GM12878 (cell line): Measurements from ENCODE around the gene C1orf115. TPM values are rescaled to one million over a fixed set of nuclear protein-coding genes. Genes with fewer than 3 reads are reported as not detected.

Experiments used
- ATAC-seq: fragments of 200-7000 bp; cut with Tn5 transposase; 3 replicates; pipeline ENCODE4 v1.9.1; 2020; ENCODE audit warnings: mild to moderate bottlenecking, moderate library complexity
- BruUV-seq: library from RNA; stranded (reverse); fragments of 400-500 nt; replicated peaks from 2 replicates; lab custom pipeline; 2021; lab: Mats Ljungman, UMichigan
- CTCF ChIA-PET: fragments of 300-600 bp; sonication (Branson Sonifier 250); formaldehyde crosslinking; extraction: SDS; loops from one replicate; lab custom pipeline; 2021; ENCODE audit warnings: inconsistent platforms; lab: Yijun Ruan, JAX
- POLR2A ChIA-PET: fragments of 350-600 bp; formaldehyde crosslinking; extraction: SDS; loops from one replicate; lab custom pipeline; 2021; ENCODE audit warnings: inconsistent platforms; lab: Charles Lee
- RAD21 ChIA-PET: fragments of 300-600 bp; sonication (Branson Sonifier 250); formaldehyde crosslinking; loops from one replicate; lab custom pipeline; 2023; ENCODE audit warnings: antibody characterized with exemption; ENCODE audit not compliant: unreplicated experiment; lab: Charles Lee
- SMC1A ChIA-PET: fragments of 300-600 bp; sonication (Branson Sonifier 250); formaldehyde crosslinking; loops from one replicate; lab custom pipeline; 2023; ENCODE audit not compliant: unreplicated experiment, uncharacterized antibody; lab: Charles Lee
- DNase-seq: peaks from one replicate; pipeline ENCODE4 v3.0.0-alpha.2; 2011; ENCODE audit warnings: low read depth, low spot score
- FAIRE-seq: peaks from 3 replicates; lab custom pipeline; 2011; peaks lifted over from hg19 to GRCh38; lab: Jason Lieb, UNC
- H2AFZ ChIP-seq: 2 replicates; pipeline ENCODE4 v1.6.0; 2011; ENCODE audit warnings: low read depth, low read length, control low read depth; ENCODE audit not compliant: control insufficient read depth
- H3K27ac ChIP-seq: 2 replicates; pipeline ENCODE4 v1.5.1; 2011; ENCODE audit warnings: control low read depth; ENCODE audit not compliant: control insufficient read depth, insufficient read depth
- H3K27me3 ChIP-seq, 2 experiments: replicated peaks in 1 of 2; 2 replicates each; pipeline versions ENCODE4 v1.6.0 to v1.6.1; 2011; ENCODE audit warnings: low read length in 1 of 2; ENCODE audit not compliant: control insufficient read depth in 2 of 2, insufficient read depth in 2 of 2
- H3K36me3 ChIP-seq, 2 experiments: 2 replicates each; pipeline ENCODE4 v1.5.1; 2011; ENCODE audit warnings: low read length in 1 of 2; ENCODE audit not compliant: control insufficient read depth in 2 of 2, insufficient read depth in 2 of 2
- H3K4me1 ChIP-seq: 2 replicates; pipeline ENCODE4 v1.6.1; 2011; ENCODE audit warnings: mild to moderate bottlenecking, low read length, moderate library complexity, mixed read lengths; ENCODE audit not compliant: control insufficient read depth, insufficient read depth
- H3K4me2 ChIP-seq: 2 replicates; pipeline ENCODE4 v1.6.0; 2011; ENCODE audit warnings: control low read depth; ENCODE audit not compliant: control insufficient read depth, insufficient read depth
- H3K4me3 ChIP-seq: fragments of 200-600 bp; sonication (generic); 2 replicates; pipeline ENCODE4 v1.5.1; 2016
- H3K79me2 ChIP-seq: 2 replicates; pipeline ENCODE4 v1.6.0; 2011; ENCODE audit warnings: low read length; ENCODE audit not compliant: control insufficient read depth, insufficient read depth
- H3K9ac ChIP-seq: 2 replicates; pipeline ENCODE4 v1.8.0; 2011; ENCODE audit warnings: low read length, control low read depth, mixed read lengths; ENCODE audit not compliant: control insufficient read depth, insufficient read depth
- H3K9me3 ChIP-seq: replicated peaks from 3 replicates; pipeline ENCODE4 v1.5.1; 2011; ENCODE audit warnings: mild to moderate bottlenecking, low read length; ENCODE audit not compliant: control insufficient read depth, insufficient read depth
- H4K20me1 ChIP-seq: 2 replicates; pipeline ENCODE4 v1.6.0; 2011; ENCODE audit not compliant: control insufficient read depth, insufficient read depth
- BACH1 ChIP-seq: fragments of 450-650 bp; IDR thresholded peaks from 2 replicates; pipeline ENCODE4 v1.6.1; 2017; ENCODE audit warnings: mild to moderate bottlenecking, borderline replicate concordance
- FOXM1 ChIP-seq: IDR thresholded peaks from 2 replicates; pipeline ENCODE4 v1.6.1; 2012; ENCODE audit warnings: low read depth, mild to moderate bottlenecking, inconsistent platforms, low read length, moderate library complexity
- MYC ChIP-seq: IDR thresholded peaks from 2 replicates; pipeline ENCODE4 v1.6.1; 2011; ENCODE audit warnings: mild to moderate bottlenecking, low read length, moderate library complexity, inconsistent platforms; ENCODE audit not compliant: insufficient read depth, insufficient replicate concordance, insufficient read length, severe bottlenecking
- NFIC ChIP-seq: IDR thresholded peaks from 2 replicates; pipeline ENCODE4 v1.6.1; 2012; ENCODE audit warnings: low read depth, mild to moderate bottlenecking, inconsistent platforms, low read length, moderate library complexity
- POLR2AphosphoS2 ChIP-seq: IDR thresholded peaks from 2 replicates; pipeline ENCODE4 v1.6.1; 2011; ENCODE audit warnings: low read depth, mild to moderate bottlenecking, low read length, improper control_type of control experiment, moderate library complexity
- RAD21 ChIP-seq: IDR thresholded peaks from 2 replicates; pipeline ENCODE4 v1.6.1; 2011; ENCODE audit warnings: mild to moderate bottlenecking, low read depth, low read length, moderate library complexity; ENCODE audit not compliant: insufficient read depth
- RBBP5 ChIP-seq: fragments of 200-600 bp; sonication (generic); conservative IDR thresholded peaks from 2 replicates; pipeline ENCODE4 v1.6.1; 2016
- RFX5 ChIP-seq: IDR thresholded peaks from 2 replicates; pipeline ENCODE4 v1.6.1; 2011; ENCODE audit warnings: low read depth, low read length, improper control_type of control experiment
- RUNX3 ChIP-seq: IDR thresholded peaks from 2 replicates; pipeline ENCODE4 v1.6.1; 2012; ENCODE audit warnings: low read length, inconsistent platforms
- SIX5 ChIP-seq: IDR thresholded peaks from 2 replicates; pipeline ENCODE4 v1.6.1; 2011; ENCODE audit warnings: mild to moderate bottlenecking, low read depth, low read length, moderate library complexity; ENCODE audit not compliant: severe bottlenecking
- SREBF1 ChIP-seq: IDR thresholded peaks from 2 replicates; pipeline ENCODE4 v1.6.1; 2012; ENCODE audit warnings: mild to moderate bottlenecking, low read length
- SUZ12 ChIP-seq: fragments of 200-600 bp; sonication (generic); IDR thresholded peaks from one replicate; pipeline ENCODE4 v1.6.1; 2018; ENCODE audit warnings: antibody characterized with exemption, mild to moderate bottlenecking; ENCODE audit not compliant: unreplicated experiment
- TBL1XR1 ChIP-seq: IDR thresholded peaks from 2 replicates; pipeline ENCODE4 v1.6.1; 2012; ENCODE audit warnings: low read depth, low read length, improper control_type of control experiment
- TCF3 ChIP-seq: IDR thresholded peaks from 2 replicates; pipeline ENCODE4 v1.6.1; 2012; ENCODE audit warnings: low read depth, mild to moderate bottlenecking, low read length, borderline replicate concordance; ENCODE audit not compliant: insufficient read depth
- ZNF207 ChIP-seq: fragments of 450-650 bp; IDR thresholded peaks from 2 replicates; pipeline ENCODE4 v1.6.1; 2014; ENCODE audit warnings: antibody characterized with exemption, mild to moderate bottlenecking, borderline replicate concordance
- ZNF217 ChIP-seq: fragments of 450-650 bp; IDR thresholded peaks from 2 replicates; pipeline ENCODE4 v1.6.1; 2017; ENCODE audit warnings: antibody characterized with exemption, mild to moderate bottlenecking
- WGBS: methylation state at CpG from one replicate; pipeline ENCODE4 v1.1.6; 2016; ENCODE audit warnings: low lambda C conversion rate; ENCODE audit not compliant: insufficient replicate concordance, insufficient coverage; ENCODE audit errors: missing lambda C conversion rate; 5-methylcytosine and 5-hydroxymethylcytosine counted together
- in situ Hi-C: fragments of 300-500 bp; cut with MboI; formaldehyde crosslinking; loops from 9 replicates; pipeline ENCODE4 v1.14.3; 2018; ENCODE audit warnings: mixed read lengths
- intact Hi-C: fragments of 100-400 bp; cut with micrococcal nuclease; formaldehyde crosslinking; loops from one replicate; pipeline ENCODE4 v1.14.2; 2022; ENCODE audit not compliant: unreplicated experiment
- polyA plus RNA-seq, 11 experiments: library from polyadenylated mRNA; depleted of rRNA in 4 of 11; unstranded in 6 of 11; stranded (reverse) in 5 of 11; fragments of >200 nt; fragmentation: Nextera tagmentation in 4 of 11; fragmentation: Illumina TruSeq in 1 of 11; extraction: Ambion mirVana in 4 of 11; extraction: Trizol in 1 of 11; gene quantifications; 1 replicate in 1 of 11; 2 replicates in 10 of 11; pipeline versions ENCODE4 v1.2.1 to v1.2.3, GENCODE V29; 2011 to 2016; ENCODE audit warnings: inconsistent platforms in 2 of 11, missing spikeins in 2 of 11, low read depth in 1 of 11
- total RNA-seq, 4 experiments: library from RNA; depleted of rRNA in 3 of 4; stranded (reverse); fragments of >200 nt in 3 of 4; fragmentation: Illumina TruSeq in 1 of 4; extraction: Trizol in 1 of 4; gene quantifications; 2 replicates each; pipeline versions ENCODE4 v1.2.1 to v1.2.3, GENCODE V29; 2013 to 2021
- TF ChIP-seq, protein P1 (sequence below): IDR thresholded peaks from 2 replicates; pipeline ENCODE4 v1.6.1; 2012; ENCODE audit warnings: low read depth, low read length, improper control_type of control experiment
- TF ChIP-seq, protein P2 (sequence below): fragments of 450-650 bp; IDR thresholded peaks from 2 replicates; pipeline ENCODE4 v1.6.1; 2016; ENCODE audit warnings: mild to moderate bottlenecking
- TF ChIP-seq, protein P3 (sequence below): fragments of 450-650 bp; formaldehyde crosslinking; IDR thresholded peaks from 2 replicates; pipeline ENCODE4 v1.4.0; 2022; ENCODE audit warnings: mild to moderate bottlenecking, moderate library complexity

The C1orf115 gene
- total and polyA plus RNA-seq, 10 of the 15 experiments (the other 5 are each of a cell fraction or from before 2014, with no cell fraction given) = 0.52 to 5.0 (median 4.1) TPM

DNA sequence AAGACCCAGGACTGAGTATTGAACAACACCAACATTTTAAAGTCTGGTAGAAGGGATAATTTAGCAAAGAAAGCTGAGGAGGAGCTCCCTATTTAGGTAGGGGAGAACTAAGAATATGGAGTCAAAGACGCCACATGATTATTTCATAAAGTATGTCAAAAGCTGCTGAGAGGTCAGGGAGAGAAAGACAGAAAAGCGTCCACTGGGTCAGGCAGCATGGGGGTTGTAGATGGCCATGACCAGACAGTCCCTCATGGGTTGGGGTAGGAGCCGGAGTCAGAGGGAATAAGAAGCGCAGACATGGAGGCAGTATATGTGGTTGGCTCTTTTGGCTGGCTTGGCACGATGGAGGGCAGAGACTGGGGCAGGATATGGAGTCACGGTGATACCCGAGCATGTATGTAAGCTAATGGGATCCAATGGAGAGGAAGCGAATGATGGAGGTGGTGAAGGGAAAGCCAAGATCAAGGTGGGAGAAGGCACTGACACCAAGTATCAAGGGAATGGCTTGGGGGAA, 4.8 kb downstream of the C1orf115 start:
- H3K27ac ChIP-seq = no peak overlapping the region
- no peaks in the 10 kb centered on the region for H3K9me3 ChIP-seq
- SMC1A ChIA-PET = interaction anchor here (1.2 to 2.5 kb wide), 2 partner anchors 38 to 81 kb away, joined by 4 to 14 read pairs; no protein-coding TSS in a partner anchor
- FAIRE-seq = no peak
- 56% methylated on average over 8 of the region's 8 CpGs for WGBS
- DNase-seq = no peak
- BruUV-seq = no TSS peak
- intact Hi-C loops = no loop called here
- ATAC-seq = no peak
- TF ChIP-seq, protein P1, sequence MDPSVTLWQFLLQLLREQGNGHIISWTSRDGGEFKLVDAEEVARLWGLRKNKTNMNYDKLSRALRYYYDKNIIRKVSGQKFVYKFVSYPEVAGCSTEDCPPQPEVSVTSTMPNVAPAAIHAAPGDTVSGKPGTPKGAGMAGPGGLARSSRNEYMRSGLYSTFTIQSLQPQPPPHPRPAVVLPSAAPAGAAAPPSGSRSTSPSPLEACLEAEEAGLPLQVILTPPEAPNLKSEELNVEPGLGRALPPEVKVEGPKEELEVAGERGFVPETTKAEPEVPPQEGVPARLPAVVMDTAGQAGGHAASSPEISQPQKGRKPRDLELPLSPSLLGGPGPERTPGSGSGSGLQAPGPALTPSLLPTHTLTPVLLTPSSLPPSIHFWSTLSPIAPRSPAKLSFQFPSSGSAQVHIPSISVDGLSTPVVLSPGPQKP = no peak
- TF ChIP-seq RBBP5 (no peak), ZNF207 (no peak), RUNX3 (no peak), TCF3 (no peak), ZNF217 (no peak), FOXM1 (no peak), RFX5 (no peak), SUZ12 (no peak), MYC (no peak), SIX5 (no peak), RAD21 (no peak), POLR2AphosphoS2 (no peak), SREBF1 (no peak), BACH1 (no peak), TBL1XR1 (no peak), NFIC (no peak)
- TF ChIP-seq, protein P2, sequence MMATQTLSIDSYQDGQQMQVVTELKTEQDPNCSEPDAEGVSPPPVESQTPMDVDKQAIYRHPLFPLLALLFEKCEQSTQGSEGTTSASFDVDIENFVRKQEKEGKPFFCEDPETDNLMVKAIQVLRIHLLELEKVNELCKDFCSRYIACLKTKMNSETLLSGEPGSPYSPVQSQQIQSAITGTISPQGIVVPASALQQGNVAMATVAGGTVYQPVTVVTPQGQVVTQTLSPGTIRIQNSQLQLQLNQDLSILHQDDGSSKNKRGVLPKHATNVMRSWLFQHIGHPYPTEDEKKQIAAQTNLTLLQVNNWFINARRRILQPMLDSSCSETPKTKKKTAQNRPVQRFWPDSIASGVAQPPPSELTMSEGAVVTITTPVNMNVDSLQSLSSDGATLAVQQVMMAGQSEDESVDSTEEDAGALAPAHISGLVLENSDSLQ = no peak
- TF ChIP-seq, protein P3, sequence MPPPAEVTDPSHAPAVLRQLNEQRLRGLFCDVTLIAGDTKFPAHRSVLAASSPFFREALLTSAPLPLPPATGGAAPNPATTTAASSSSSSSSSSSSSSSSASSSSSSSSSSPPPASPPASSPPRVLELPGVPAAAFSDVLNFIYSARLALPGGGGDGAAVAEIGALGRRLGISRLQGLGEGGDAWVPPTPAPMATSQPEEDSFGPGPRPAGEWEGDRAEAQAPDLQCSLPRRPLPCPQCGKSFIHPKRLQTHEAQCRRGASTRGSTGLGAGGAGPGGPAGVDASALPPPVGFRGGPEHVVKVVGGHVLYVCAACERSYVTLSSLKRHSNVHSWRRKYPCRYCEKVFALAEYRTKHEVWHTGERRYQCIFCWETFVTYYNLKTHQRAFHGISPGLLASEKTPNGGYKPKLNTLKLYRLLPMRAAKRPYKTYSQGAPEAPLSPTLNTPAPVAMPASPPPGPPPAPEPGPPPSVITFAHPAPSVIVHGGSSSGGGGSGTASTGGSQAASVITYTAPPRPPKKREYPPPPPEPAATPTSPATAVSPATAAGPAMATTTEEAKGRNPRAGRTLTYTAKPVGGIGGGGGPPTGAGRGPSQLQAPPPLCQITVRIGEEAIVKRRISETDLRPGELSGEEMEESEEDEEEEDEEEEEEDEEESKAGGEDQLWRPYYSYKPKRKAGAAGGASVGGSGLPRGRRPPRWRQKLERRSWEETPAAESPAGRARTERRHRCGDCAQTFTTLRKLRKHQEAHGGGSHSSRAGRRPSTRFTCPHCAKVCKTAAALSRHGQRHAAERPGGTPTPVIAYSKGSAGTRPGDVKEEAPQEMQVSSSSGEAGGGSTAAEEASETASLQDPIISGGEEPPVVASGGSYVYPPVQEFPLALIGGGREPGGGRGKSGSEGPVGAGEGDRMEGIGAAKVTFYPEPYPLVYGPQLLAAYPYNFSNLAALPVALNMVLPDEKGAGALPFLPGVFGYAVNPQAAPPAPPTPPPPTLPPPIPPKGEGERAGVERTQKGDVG = no peak
- H3K27me3 ChIP-seq = 0 out of 4 replicates have a peak, but pooled peaks cover 0 to 1% of the 10 kb centered on the region in 2 experiments
- no peak overlapping the region for H3K4me3 ChIP-seq
- RAD21 ChIA-PET = interaction anchor here (2.2 kb wide), 1 partner anchor 38 kb away, joined by 10 read pairs; no protein-coding TSS in a partner anchor
- H2AFZ ChIP-seq = no peak overlapping the region
- H3K9ac ChIP-seq = no peak overlapping the region
- no peaks in the 10 kb centered on the region for H4K20me1 ChIP-seq
- POLR2A ChIA-PET = no interaction called here
- H3K79me2 ChIP-seq = no peaks in the 10 kb centered on the region
- H3K4me2 ChIP-seq = no peak overlapping the region
- CTCF ChIA-PET = interaction anchor here (2.6 kb wide), 1 partner anchor 38 kb away, joined by 11 read pairs; no protein-coding TSS in a partner anchor
- in situ Hi-C loops = no loop called here
- H3K36me3 ChIP-seq = no peaks in the 10 kb centered on the region
- no peaks in the 10 kb centered on the region for H3K4me1 ChIP-seq
